ENCODE measurements around the gene ROS1.
"Not testable (repeated sequence)": the region's sequence is repeated elsewhere in the genome, so short reads cannot be mapped to it uniquely, and the experiment has no call there.

The ROS1 gene

DNA sequence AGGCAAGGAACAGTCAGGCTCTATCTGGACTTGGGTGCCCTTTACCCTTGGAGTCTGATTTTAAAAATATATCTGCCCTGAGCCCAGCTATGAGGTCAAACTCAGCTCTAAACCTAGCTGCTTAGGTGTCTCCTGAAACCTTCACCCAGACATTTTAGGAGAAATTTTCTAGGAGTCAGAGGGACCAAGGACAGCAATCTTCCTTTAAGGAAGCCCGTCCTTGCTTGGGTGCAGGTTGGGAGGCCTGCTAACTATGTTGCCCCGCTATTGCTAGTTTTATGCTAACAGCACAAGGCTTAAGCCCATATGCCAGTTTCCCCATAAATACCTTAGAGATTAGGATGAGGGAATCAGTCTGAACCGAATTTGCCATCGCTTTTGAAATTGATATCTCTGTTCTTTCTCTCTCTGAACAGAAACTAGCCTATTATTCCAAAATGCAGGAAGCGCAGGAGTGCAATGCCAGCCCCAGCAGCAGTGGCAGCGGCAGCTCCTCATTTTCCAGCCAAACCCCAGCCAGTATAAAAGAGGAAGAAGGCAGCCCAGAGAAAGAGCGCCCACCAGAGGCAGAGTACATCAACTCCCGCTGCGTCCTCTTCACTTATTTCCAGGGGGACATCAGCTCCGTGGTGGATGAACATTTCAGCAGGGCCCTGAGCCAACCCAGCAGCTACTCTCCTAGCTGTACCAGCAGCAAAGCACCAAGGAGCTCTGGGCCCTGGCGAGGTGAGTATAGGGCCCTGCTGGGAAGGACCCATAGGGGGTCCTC lies 157.8 kb downstream of the ROS1 start:
- DNase-seq (ENCODE audit: low read depth in 2 of 2) = no peak

DNA sequence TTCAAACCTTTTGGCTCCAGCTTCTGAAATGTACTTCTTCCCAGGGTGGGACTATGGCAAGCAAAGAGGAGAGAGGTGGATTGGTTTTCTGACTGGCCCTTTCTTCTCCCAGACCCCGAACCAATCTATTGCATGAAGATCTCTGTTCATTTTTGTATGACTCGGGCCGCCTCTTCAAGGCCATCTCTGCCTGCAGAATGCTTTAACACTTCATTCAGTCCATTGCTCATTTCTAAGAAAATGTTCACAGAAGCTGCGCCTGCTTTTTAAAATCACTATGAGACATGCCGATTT lies 158.7 kb downstream of the ROS1 start:
- DNase-seq (ENCODE audit: low read depth in 2 of 2) = no peak

DNA sequence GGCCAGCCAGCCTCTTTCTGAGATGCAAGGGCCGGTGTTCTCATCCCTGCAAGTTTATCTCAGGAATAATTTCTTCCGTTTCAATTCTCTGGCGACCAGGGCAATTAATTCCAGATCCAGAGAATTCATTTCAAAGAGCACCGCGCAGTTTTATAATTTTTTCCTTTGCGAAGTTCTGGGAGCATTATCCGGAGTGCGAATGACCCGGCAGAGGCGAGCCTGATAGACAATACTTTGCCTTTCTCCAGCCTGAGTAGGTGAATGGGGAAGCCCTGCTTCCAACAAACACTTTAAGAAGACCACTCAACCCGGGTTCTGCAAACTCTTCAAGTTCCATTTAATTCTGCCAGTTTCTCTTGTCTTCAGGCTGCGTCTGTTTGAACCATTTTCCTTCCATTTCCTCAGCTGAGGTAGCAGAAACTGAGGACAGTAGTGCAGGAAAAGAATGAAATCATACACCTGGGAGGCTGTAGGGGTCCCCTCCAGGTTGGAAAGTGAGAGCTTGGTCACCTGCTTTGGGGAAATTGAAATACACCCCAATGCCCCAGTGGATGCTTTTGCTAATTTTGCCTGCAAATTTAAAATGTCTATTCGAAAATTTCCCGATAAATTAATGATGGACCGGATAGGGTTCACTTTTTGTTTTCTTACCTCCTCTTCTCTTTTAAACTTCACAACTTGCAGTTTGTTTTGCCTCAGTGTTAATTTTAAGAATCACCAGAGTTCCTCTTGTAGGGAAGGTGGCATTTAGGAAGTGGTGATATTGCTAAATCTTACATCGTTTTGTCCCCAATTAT lies 159.3 kb downstream of the ROS1 start:
- no peak for DNase-seq (ENCODE audit: low read depth in 2 of 2)

DNA sequence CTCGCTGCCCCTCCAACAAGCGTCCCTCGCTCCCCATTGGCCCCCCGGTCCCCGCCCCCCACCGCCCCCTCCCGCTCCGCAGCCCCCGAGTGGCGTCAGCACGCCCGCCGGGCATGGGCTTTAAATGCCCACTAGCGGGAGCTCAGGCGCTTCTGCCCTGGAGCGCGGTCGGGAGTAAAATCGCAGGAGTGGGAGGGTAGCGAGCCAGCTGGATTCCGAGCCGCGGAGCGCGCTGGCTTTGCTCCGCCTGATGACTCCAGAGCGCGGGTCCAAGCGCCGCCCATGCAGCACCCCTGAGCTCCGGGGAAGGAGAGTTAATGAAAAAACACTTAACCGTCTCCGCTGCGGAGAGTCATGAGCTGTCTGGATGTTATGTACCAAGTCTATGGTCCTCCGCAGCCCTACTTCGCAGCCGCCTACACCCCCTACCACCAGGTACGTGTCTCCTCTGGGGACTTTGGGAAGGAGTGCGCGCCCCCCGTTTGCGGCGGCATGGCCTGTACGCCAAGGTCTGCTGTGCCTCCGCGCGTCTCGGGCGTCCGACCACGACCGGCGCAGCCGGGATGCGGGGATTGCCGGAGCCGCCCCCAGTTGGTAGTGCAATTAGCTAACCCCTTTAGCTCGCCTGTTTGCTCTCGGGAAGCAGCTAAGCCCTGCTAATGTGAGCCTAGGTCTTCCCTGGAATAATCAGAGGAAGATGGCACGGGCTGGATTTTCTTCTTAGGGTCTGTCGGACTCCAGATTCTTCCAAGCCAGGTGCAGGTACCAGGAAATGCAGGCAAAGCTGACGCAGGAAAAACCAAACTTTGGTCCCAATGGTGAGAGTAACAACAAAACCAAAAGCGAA lies 160.1 kb downstream of the ROS1 start, which contains the start of gene VGLL2:
Gene VGLL2 (plus strand): TSS at position 149 of the 847 bp plus-strand sequence. CDS start 206 bp downstream, at position 355.
- no peak for DNase-seq (ENCODE audit: low read depth in 2 of 2)

DNA sequence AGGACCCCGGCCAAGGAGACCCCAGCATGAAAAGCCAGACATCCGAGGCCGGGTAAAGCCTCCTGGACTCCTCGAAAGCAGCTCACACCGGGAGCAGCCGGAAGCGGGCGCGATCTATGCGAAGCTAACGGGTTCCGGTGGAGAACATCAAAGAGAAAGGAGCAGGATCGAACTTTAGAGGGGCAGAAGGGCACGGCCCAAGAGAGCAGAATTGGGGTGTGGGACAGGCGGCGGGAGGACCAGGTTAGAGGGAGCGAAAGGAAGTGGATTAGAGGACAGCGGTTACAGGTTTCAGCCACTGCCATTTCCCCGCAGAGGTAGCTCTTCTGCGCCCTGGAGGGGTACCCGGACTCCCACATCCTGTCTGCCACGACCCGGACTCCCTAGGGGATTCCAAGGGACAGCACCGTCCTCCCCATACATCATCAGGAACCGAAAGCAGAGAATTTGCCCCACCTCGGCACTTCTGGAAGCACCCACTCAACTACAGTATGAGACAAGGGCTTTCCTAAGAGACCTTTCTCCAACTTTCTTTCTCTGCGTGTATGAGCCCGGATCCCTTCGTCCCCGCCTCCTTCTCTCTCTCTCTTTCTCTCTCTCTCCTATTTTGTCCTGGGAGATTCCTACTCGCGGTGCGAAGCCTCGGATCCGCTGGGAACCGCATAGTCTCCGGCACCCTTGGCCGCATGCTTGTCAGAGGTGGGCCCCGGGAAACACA lies 160.9 kb downstream of the ROS1 start:
- no peak for DNase-seq (ENCODE audit: low read depth in 2 of 2)

DNA sequence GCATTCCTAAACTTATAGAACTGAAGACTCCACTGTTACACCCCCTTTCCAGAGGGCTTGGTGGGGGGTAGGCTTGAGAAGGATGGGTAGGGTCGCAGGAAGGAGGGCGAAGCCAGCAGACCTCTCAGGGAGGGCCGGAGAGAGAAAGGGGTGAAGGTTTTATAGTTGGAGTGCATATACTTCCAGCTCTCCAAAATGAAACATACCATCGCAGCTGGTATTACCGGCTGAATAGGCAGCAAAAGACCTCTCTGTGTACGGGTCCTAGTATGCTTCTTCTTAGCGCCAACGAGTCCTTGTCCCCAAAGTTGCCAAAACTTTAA lies 161.4 kb downstream of the ROS1 start:
- DNase-seq (ENCODE audit: low read depth in 2 of 2) = no peak

DNA sequence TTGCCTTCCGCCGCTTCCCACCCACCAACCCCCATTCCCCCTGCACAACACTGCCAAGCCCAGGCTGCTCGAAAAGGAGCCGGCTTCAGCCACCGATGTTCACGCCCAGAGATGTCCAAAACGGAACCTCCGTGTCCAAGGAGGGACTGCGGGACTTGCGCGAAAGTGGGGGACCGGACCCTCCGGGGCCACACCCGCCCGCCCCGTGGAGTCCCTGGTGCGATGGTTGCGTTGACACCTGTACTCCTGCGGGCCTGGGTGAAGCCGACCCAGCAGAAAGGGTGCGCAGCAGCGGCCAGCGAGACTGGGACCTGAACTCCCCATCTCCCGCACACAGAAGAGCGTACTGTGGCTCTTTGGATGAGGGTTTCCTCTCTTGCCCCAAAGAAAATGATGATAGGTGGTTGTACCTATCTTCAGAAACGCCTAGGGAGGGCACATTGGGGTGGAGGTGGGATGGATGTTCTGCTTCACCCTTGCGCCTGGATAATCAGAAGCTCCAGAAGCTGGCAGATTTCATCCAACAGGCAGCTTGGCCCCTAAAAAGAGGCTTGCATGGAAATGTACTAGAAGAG lies 162.3 kb downstream of the ROS1 start:
- no peak for DNase-seq (ENCODE audit: low read depth in 2 of 2)

DNA sequence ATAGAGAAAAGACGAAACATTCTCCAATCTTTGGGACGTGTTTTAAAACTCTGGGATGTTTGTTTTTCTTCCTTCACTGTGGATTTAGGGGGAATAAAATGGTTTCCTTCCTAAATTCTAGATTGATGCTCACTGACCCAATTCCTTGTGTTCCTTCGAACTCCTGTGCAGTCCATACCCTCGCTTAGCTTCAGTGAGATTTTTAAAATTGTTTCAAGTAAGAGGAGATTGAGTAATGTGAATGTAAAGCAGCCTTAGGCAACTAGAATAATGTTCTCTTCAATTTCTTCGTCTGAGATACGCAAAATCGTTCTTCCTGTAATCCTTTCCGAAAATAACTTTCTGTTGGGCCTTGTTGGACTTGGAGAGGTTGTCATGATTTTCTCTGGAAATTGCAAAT lies 162.9 kb downstream of the ROS1 start:
- DNase-seq (ENCODE audit: low read depth in 2 of 2) = no peak

DNA sequence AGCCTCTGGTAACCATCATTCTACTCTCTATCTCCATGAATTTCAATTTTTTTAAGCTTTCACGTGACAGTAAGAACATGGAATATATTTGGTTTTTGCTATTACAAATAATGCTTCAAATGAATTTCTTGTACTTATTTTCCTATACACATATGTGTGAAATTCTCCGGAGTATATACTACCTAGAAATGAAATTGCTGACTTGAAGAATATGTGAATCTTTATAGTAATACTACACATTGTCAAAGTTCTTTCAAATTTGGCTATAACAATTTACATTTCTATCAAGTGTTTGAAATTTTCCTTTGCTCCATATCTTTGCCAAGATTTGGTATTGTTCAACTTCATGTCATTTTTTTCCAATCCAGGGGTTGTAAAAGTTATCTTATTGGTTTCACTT lies 172.0 kb downstream of the ROS1 start:
- DNase-seq (ENCODE audit: low read depth in 2 of 2) = no peak

DNA sequence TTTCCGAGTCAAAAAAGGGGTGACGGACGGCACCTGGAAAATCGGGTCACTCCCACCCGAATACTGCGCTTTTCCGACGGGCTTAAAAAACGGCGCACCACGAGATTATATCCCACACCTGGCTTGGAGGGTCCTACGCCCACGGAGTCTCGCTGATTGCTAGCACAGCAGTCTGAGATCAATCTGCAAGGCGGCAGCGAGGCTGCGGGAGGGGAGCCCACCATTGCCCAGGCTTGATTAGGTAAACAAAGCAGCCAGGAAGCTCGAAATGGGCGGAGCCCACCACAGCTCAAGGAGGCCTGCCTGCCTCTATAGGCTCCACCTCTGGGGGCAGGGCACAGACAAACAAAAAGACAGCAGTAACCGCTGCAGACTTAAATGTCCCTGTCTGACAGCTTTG lies 180.8 kb downstream of the ROS1 start:
- DNase-seq (ENCODE audit: low read depth in 2 of 2) = not testable (repeated sequence)

DNA sequence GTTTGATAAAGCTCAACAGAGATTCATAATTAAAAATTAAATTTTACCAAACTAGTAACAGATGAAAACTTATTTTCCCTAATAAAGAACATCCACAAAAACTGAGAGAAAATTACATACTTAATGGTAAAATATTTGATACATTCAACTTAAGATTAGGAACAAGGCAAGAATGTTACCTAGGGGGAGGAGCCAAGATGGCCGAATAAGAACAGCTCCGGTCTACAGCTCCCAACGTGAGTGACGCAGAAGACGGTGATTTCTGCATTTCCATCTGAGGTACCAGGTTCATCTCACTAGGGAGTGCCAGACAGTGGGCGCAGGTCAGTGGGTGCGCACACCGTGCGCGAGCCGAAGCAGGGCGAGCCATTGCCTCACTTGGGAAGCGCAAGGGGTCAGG lies 181.2 kb downstream of the ROS1 start:
- DNase-seq (ENCODE audit: low read depth in 2 of 2) = not testable (repeated sequence)
